C4-2B (cell line): Measurements from ENCODE around the gene TCP11.

Experiments
- H3K27ac ChIP-seq: fragments of 450-650 bp; 2 replicates; pipeline ENCODE4 v1.5.1; 2017
- CTCF ChIP-seq: fragments of 450-650 bp; conservative IDR thresholded peaks from 2 replicates; pipeline ENCODE4 v1.5.1; 2017; ENCODE audit warnings: mild to moderate bottlenecking
- ZFX ChIP-seq: fragments of 450-650 bp; IDR thresholded peaks from 2 replicates; pipeline ENCODE4 v1.6.1; 2017

Gene TCP11

GRCh38 chr6:35154947-35155346 is 13.8 kb upstream of the TCP11 start:
- no peak overlapping the region for H3K27ac ChIP-seq
- TF ChIP-seq CTCF, result no peak

GRCh38 chr6:35154262-35154661 is 13.1 kb upstream of the TCP11 start:
- no peak for TF ChIP-seq CTCF
- no peak for TF ChIP-seq ZFX
- H3K27ac ChIP-seq, result no peak overlapping the region

GRCh38 chr6:35152067-35152707 is 11.0 kb upstream of the TCP11 start:
- TF ChIP-seq CTCF (no peak), ZFX (no peak)
- H3K27ac ChIP-seq, result no peak overlapping the region

GRCh38 chr6:35151466-35151865 is 10.3 kb upstream of the TCP11 start:
- H3K27ac ChIP-seq, result no peak overlapping the region
- TF ChIP-seq ZFX, result no peak
- no peak for TF ChIP-seq CTCF

GRCh38 chr6:35149891-35150566 is 8.9 kb upstream of the TCP11 start:
- H3K27ac ChIP-seq, result no peak overlapping the region
- TF ChIP-seq ZFX (no peak), CTCF (no peak)

GRCh38 chr6:35148167-35148741 is 7.1 kb upstream of the TCP11 start:
- no peak overlapping the region for H3K27ac ChIP-seq
- TF ChIP-seq CTCF (no peak), ZFX (no peak)

GRCh38 chr6:35147486-35147885 is 6.3 kb upstream of the TCP11 start:
- no peak overlapping the region for H3K27ac ChIP-seq
- TF ChIP-seq CTCF (no peak), ZFX (no peak)
